SK-N-SH treated with all-trans-retinoic acid at 6 μM for 48 hours (cell line): Measurements from ENCODE around the gene PRDM15.

ENCODE experiments used
- ATAC-seq: fragments of 200-7000 bp; cut with Tn5 transposase; 3 replicates; pipeline ENCODE4 v1.9.1; 2020; ENCODE audit warnings: mild to moderate bottlenecking, moderate library complexity
- ARNTL ChIP-seq: fragments of 450-650 bp; formaldehyde crosslinking; IDR thresholded peaks from 2 replicates; pipeline ENCODE4 v1.5.0; 2020; ENCODE audit warnings: low read depth, mild to moderate bottlenecking, moderate library complexity, borderline replicate concordance
- BACH2 ChIP-seq: fragments of 250-450 bp; sonication (Bioruptor Pico); IDR thresholded peaks from 2 replicates; pipeline ENCODE4 v1.9.0; 2021; ENCODE audit warnings: mild to moderate bottlenecking, borderline replicate concordance
- CSDC2 ChIP-seq: fragments of 250-450 bp; sonication (Bioruptor Pico); IDR thresholded peaks from 2 replicates; pipeline ENCODE4 v1.5.0; 2020; ENCODE audit warnings: mild to moderate bottlenecking, moderate library complexity
- GLIS3 ChIP-seq: fragments of 250-450 bp; sonication (Bioruptor Pico); IDR thresholded peaks from 2 replicates; pipeline ENCODE4 v1.5.0; 2020; ENCODE audit warnings: mild to moderate bottlenecking, moderate library complexity
- ISL1 ChIP-seq: fragments of 250-450 bp; sonication (Bioruptor Pico); IDR thresholded peaks from 2 replicates; pipeline ENCODE4 v2.1.2; 2022; ENCODE audit warnings: mild to moderate bottlenecking, moderate library complexity
- OSR1 ChIP-seq: fragments of 250-450 bp; sonication (Bioruptor Pico); IDR thresholded peaks from 2 replicates; pipeline ENCODE4 v1.8.0; 2022; ENCODE audit warnings: moderate library complexity, mild to moderate bottlenecking, inconsistent platforms
- PPARA ChIP-seq: fragments of 250-450 bp; sonication (Bioruptor Pico); IDR thresholded peaks from 2 replicates; pipeline ENCODE4 v1.5.0; 2020; ENCODE audit warnings: mild to moderate bottlenecking, borderline replicate concordance
- RARB ChIP-seq: fragments of 250-450 bp; sonication (Bioruptor Pico); IDR thresholded peaks from 2 replicates; pipeline ENCODE4 v1.8.0; 2021; ENCODE audit warnings: mild to moderate bottlenecking, moderate library complexity
- SNAI2 ChIP-seq: fragments of 250-450 bp; sonication (Bioruptor Pico); IDR thresholded peaks from 2 replicates; pipeline ENCODE4 v1.5.0; 2020; ENCODE audit warnings: mild to moderate bottlenecking, moderate library complexity
- TCF4 ChIP-seq: fragments of 250-450 bp; sonication (Bioruptor Pico); IDR thresholded peaks from 2 replicates; pipeline ENCODE4 v1.8.0; 2021; ENCODE audit warnings: mild to moderate bottlenecking, moderate library complexity, borderline replicate concordance
- ZC3H10 ChIP-seq: fragments of 250-450 bp; sonication (Bioruptor Pico); IDR thresholded peaks from 2 replicates; pipeline ENCODE4 v1.5.1; 2021; ENCODE audit warnings: mild to moderate bottlenecking, moderate library complexity
- ZFP30 ChIP-seq: fragments of 450-650 bp; formaldehyde crosslinking; IDR thresholded peaks from 2 replicates; pipeline ENCODE4 v1.5.0; 2022; ENCODE audit warnings: mild to moderate bottlenecking, moderate library complexity
- ZNF565 ChIP-seq: fragments of 450-650 bp; formaldehyde crosslinking; conservative IDR thresholded peaks from 2 replicates; pipeline ENCODE4 v1.5.0; 2020; ENCODE audit warnings: low read depth, mild to moderate bottlenecking, moderate library complexity
- ZNF70 ChIP-seq: fragments of 450-650 bp; formaldehyde crosslinking; IDR thresholded peaks from 2 replicates; pipeline ENCODE4 v1.5.0; 2020; ENCODE audit warnings: mild to moderate bottlenecking, moderate library complexity
- TF ChIP-seq, protein P1 (sequence below): fragments of 250-450 bp; sonication (Bioruptor Pico); IDR thresholded peaks from 2 replicates; pipeline ENCODE4 v1.5.1; 2021; ENCODE audit warnings: mild to moderate bottlenecking, moderate library complexity
- TF ChIP-seq, protein P2 (sequence below): fragments of 250-450 bp; sonication (Bioruptor Pico); IDR thresholded peaks from 2 replicates; pipeline ENCODE4 v1.8.0; 2021; ENCODE audit warnings: low read depth, mild to moderate bottlenecking, moderate library complexity, borderline replicate concordance
- TF ChIP-seq, protein P3 (sequence below): fragments of 250-450 bp; sonication (Bioruptor Pico); IDR thresholded peaks from 2 replicates; pipeline ENCODE4 v1.5.1; 2020; ENCODE audit warnings: low read depth, mild to moderate bottlenecking, moderate library complexity
- TF ChIP-seq, protein P4 (sequence below): fragments of 250-450 bp; sonication (Bioruptor Pico); IDR thresholded peaks from 2 replicates; pipeline ENCODE4 v1.8.0; 2020; ENCODE audit warnings: mild to moderate bottlenecking, moderate library complexity, borderline replicate concordance
- TF ChIP-seq, protein P5 (sequence below): fragments of 250-450 bp; sonication (Bioruptor Pico); IDR thresholded peaks from 2 replicates; pipeline ENCODE4 v1.5.0; 2020; ENCODE audit warnings: mild to moderate bottlenecking, moderate library complexity

Gene PRDM15

DNA sequence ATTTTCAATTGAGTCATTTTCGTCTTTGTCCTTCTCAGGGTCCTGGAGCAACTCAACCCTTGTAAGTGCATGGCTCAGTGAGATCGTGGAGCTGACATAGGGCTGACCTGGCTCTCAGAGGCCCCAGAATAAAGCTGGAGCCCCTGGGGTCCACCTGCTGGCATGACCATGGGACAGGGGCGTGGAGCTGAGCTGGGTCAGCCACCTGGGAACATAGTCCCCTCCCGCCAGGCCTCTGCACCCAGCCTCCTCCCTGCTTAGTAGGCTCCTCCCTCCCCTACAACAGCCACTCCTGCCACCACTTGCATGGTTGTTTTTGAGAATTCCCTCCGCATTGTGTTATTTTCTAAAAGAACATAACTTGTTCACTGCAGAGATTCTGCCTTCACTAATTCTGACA lies 109.2 kb downstream of the PRDM15 start:
- no peak for ATAC-seq
- TF ChIP-seq ZC3H10: no peak
- TF ChIP-seq PPARA (CRISPR knock-in tag): no peak
- TF ChIP-seq TCF4 (CRISPR knock-in tag): no peak
- TF ChIP-seq, protein P1, sequence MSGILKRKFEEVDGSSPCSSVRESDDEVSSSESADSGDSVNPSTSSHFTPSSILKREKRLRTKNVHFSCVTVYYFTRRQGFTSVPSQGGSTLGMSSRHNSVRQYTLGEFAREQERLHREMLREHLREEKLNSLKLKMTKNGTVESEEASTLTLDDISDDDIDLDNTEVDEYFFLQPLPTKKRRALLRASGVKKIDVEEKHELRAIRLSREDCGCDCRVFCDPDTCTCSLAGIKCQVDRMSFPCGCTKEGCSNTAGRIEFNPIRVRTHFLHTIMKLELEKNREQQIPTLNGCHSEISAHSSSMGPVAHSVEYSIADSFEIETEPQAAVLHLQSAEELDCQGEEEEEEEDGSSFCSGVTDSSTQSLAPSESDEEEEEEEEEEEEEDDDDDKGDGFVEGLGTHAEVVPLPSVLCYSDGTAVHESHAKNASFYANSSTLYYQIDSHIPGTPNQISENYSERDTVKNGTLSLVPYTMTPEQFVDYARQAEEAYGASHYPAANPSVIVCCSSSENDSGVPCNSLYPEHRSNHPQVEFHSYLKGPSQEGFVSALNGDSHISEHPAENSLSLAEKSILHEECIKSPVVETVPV (CRISPR knock-in tag): no peak
- no peak for TF ChIP-seq ZNF70 (CRISPR knock-in tag)
- TF ChIP-seq GLIS3 (CRISPR knock-in tag): no peak

DNA sequence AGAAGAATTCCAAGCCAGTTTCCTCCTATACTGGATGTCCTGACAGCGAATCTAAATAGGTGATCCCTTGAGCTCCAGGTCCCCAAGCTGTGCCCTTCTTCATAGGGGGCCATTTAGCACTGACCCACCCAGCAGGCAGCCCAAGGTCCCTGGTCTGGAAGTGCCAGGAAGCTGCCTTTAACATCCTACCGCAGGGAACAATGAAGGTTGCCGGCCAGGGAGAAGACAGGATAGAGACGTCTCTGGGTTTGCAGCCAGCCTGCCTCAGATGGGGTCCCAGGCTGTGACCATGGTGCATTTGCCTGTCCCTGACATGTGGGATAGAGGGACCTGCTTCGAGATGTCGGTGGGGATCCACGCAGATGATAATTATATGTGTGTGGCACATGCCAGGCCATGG lies 109.6 kb downstream of the PRDM15 start:
- ATAC-seq: no peak
- TF ChIP-seq ISL1 (CRISPR knock-in tag) (no peak), SNAI2 (CRISPR knock-in tag) (no peak), GLIS3 (CRISPR knock-in tag) (no peak), CSDC2 (CRISPR knock-in tag) (no peak), RARB (CRISPR knock-in tag) (no peak)
- TF ChIP-seq, protein P2, sequence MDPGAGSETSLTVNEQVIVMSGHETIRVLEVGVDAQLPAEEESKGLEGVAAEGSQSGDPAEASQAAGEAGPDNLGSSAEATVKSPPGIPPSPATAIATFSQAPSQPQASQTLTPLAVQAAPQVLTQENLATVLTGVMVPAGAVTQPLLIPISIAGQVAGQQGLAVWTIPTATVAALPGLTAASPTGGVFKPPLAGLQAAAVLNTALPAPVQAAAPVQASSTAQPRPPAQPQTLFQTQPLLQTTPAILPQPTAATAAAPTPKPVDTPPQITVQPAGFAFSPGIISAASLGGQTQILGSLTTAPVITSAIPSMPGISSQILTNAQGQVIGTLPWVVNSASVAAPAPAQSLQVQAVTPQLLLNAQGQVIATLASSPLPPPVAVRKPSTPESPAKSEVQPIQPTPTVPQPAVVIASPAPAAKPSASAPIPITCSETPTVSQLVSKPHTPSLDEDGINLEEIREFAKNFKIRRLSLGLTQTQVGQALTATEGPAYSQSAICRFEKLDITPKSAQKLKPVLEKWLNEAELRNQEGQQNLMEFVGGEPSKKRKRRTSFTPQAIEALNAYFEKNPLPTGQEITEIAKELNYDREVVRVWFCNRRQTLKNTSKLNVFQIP (CRISPR knock-in tag): no peak
- TF ChIP-seq, protein P3, sequence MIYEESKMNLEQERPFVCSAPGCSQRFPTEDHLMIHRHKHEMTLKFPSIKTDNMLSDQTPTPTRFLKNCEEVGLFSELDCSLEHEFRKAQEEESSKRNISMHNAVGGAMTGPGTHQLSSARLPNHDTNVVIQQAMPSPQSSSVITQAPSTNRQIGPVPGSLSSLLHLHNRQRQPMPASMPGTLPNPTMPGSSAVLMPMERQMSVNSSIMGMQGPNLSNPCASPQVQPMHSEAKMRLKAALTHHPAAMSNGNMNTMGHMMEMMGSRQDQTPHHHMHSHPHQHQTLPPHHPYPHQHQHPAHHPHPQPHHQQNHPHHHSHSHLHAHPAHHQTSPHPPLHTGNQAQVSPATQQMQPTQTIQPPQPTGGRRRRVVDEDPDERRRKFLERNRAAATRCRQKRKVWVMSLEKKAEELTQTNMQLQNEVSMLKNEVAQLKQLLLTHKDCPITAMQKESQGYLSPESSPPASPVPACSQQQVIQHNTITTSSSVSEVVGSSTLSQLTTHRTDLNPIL (CRISPR knock-in tag): no peak

DNA sequence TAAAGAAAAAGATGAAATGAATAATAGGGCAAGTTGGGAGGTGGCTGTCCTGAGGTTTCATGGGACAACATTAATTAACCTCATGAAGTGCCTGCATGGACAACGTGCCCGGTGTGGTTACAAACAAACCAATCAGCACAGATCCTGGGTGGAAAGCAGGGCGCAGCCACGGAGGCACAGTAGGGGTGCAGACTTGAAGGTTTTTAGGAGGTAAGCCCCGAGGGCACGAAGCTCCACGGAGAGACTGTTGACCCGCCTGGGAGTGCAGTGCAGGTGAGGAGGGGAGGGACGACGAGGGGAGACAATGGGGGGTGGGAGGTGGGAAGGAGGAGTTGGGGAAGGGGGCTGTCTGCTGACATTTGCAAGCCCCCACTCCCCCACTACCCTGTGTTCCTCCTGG lies 110.0 kb downstream of the PRDM15 start:
- ATAC-seq: no peak
- TF ChIP-seq TCF4 (CRISPR knock-in tag) (no peak), GLIS3 (CRISPR knock-in tag) (no peak), ZC3H10 (no peak), ARNTL (CRISPR knock-in tag) (no peak), ISL1 (CRISPR knock-in tag) (no peak), ZNF70 (CRISPR knock-in tag) (no peak), RARB (CRISPR knock-in tag) (no peak)
- TF ChIP-seq, protein P2 (CRISPR knock-in tag): no peak
- TF ChIP-seq, protein P1 (CRISPR knock-in tag): no peak
- TF ChIP-seq, protein P4, sequence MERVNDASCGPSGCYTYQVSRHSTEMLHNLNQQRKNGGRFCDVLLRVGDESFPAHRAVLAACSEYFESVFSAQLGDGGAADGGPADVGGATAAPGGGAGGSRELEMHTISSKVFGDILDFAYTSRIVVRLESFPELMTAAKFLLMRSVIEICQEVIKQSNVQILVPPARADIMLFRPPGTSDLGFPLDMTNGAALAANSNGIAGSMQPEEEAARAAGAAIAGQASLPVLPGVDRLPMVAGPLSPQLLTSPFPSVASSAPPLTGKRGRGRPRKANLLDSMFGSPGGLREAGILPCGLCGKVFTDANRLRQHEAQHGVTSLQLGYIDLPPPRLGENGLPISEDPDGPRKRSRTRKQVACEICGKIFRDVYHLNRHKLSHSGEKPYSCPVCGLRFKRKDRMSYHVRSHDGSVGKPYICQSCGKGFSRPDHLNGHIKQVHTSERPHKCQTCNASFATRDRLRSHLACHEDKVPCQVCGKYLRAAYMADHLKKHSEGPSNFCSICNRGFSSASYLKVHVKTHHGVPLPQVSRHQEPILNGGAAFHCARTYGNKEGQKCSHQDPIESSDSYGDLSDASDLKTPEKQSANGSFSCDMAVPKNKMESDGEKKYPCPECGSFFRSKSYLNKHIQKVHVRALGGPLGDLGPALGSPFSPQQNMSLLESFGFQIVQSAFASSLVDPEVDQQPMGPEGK (CRISPR knock-in tag): no peak

DNA sequence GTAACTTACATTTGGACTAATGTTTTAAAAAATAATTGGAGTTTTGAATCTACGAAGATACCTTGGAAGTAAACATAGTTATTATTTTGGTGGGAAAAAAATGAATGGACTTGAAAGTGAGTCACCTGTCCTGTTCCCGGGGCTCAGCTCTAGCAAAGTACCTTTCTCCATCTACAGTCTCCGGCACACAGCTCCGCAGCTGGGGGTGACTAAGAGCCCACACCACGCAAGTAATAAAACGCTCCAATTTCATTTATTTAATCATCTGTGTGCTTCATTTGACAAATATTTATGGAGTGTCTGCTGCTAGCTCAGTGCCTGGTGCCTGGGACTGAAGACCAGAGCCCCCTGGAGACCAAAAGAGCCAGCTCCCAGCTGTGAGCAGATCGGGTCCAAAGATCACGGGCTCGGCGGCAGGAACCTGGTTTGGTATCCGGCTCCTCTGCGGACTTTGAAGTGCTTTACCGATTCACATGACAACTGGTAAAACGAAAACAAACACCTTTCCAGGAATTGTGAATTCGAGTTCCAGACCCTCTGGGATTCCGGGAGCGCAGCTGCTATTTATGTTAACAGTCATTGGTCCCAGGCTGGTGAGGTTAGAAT lies 110.6 kb downstream of the PRDM15 start:
- peak; percentile 85 for ATAC-seq
- no peak for TF ChIP-seq GLIS3 (CRISPR knock-in tag)
- no peak for TF ChIP-seq ZFP30 (CRISPR knock-in tag)
- TF ChIP-seq ISL1 (CRISPR knock-in tag): no peak
- TF ChIP-seq OSR1 (CRISPR knock-in tag): no peak
- TF ChIP-seq ARNTL (CRISPR knock-in tag): no peak
- no peak for TF ChIP-seq BACH2 (CRISPR knock-in tag)
- TF ChIP-seq, protein P1 (CRISPR knock-in tag): no peak
- TF ChIP-seq PPARA (CRISPR knock-in tag): no peak
- TF ChIP-seq ZNF565 (CRISPR knock-in tag): no peak
- no peak for TF ChIP-seq ZNF70 (CRISPR knock-in tag)
- TF ChIP-seq, protein P5, sequence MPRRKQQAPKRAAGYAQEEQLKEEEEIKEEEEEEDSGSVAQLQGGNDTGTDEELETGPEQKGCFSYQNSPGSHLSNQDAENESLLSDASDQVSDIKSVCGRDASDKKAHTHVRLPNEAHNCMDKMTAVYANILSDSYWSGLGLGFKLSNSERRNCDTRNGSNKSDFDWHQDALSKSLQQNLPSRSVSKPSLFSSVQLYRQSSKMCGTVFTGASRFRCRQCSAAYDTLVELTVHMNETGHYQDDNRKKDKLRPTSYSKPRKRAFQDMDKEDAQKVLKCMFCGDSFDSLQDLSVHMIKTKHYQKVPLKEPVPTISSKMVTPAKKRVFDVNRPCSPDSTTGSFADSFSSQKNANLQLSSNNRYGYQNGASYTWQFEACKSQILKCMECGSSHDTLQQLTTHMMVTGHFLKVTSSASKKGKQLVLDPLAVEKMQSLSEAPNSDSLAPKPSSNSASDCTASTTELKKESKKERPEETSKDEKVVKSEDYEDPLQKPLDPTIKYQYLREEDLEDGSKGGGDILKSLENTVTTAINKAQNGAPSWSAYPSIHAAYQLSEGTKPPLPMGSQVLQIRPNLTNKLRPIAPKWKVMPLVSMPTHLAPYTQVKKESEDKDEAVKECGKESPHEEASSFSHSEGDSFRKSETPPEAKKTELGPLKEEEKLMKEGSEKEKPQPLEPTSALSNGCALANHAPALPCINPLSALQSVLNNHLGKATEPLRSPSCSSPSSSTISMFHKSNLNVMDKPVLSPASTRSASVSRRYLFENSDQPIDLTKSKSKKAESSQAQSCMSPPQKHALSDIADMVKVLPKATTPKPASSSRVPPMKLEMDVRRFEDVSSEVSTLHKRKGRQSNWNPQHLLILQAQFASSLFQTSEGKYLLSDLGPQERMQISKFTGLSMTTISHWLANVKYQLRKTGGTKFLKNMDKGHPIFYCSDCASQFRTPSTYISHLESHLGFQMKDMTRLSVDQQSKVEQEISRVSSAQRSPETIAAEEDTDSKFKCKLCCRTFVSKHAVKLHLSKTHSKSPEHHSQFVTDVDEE (CRISPR knock-in tag): no peak
- no peak for TF ChIP-seq RARB (CRISPR knock-in tag)
